GM12892 (cell line): ENCODE results near the gene TRIM13. TPM values are rescaled to one million over a fixed set of nuclear protein-coding genes. Genes with fewer than 3 reads are reported as not detected.
"Not testable (repeated sequence)": the region's sequence is repeated elsewhere in the genome, so short reads cannot be mapped to it uniquely, and the experiment has no call there.

Experiments
- DNase-seq: peaks from one replicate; pipeline ENCODE4 v3.0.0; 2011; ENCODE audit not compliant: insufficient read length
- FAIRE-seq: peaks from 2 replicates; lab custom pipeline; 2011; peaks lifted over from hg19 to GRCh38; lab: Jason Lieb, UNC
- POLR2A ChIP-seq: IDR thresholded peaks from 2 replicates; pipeline ENCODE4 v1.6.1; 2011; ENCODE audit warnings: low read depth, low read length, control low read depth
- POLR2AphosphoS5 ChIP-seq: IDR thresholded peaks from 2 replicates; pipeline ENCODE4 v1.6.1; 2011; ENCODE audit warnings: low read depth, low read length, control low read depth
- TAF1 ChIP-seq: IDR thresholded peaks from 2 replicates; pipeline ENCODE4 v1.6.1; 2011; ENCODE audit warnings: low read depth, mild to moderate bottlenecking, control low read depth, low read length, borderline replicate concordance
- polyA plus RNA-seq: library from polyadenylated mRNA; unstranded; fragments of >200 nt; gene quantifications from one replicate; pipeline ENCODE4 v1.2.1, GENCODE V29; 2012; ENCODE audit warnings: missing spikeins, inconsistent platforms; ENCODE audit not compliant: missing spikeins

TRIM13 gene
- 16.6 TPM for polyA plus RNA-seq

- TF ChIP-seq TAF1 (no peak; the same call in 1 of the 2 replicates), POLR2A (peak; percentile 80), POLR2AphosphoS5 (peak; percentile 77)
- DNase-seq = peak; percentile 61
- peak; percentile 58 for FAIRE-seq
Observed at GRCh38 chr13:49996951-49997895, at the start of gene TRIM13. Gene TRIM13 (plus strand): TSS chr13:49997042. CDS start chr13:50011941, 14,899 bp downstream.

- not testable (repeated sequence) for FAIRE-seq, DNase-seq
Observed at GRCh38 chr13:49948777-49949270, 48.0 kb upstream of the TRIM13 start.

GRCh38 chr13:49951754-49952535, 44.9 kb upstream of the TRIM13 start:
- FAIRE-seq (peak; percentile 5), DNase-seq (no peak)
- TF ChIP-seq TAF1 = no peak
- TF ChIP-seq POLR2A = no peak
- no peak for TF ChIP-seq POLR2AphosphoS5

GRCh38 chr13:49953560-49953959, 43.3 kb upstream of the TRIM13 start:
- TF ChIP-seq TAF1 (no peak), POLR2A (no peak), POLR2AphosphoS5 (no peak)
- DNase-seq (no peak), FAIRE-seq (no peak)

GRCh38 chr13:49954674-49955455, 42.0 kb upstream of the TRIM13 start:
- no peak for DNase-seq
- FAIRE-seq = no peak
- TF ChIP-seq POLR2AphosphoS5 (no peak), POLR2A (no peak), TAF1 (no peak)

- FAIRE-seq (no peak), DNase-seq (no peak)
- TF ChIP-seq POLR2AphosphoS5 (no peak), TAF1 (no peak), POLR2A (no peak)
Observed at GRCh38 chr13:49956131-49956530, 40.7 kb upstream of the TRIM13 start.

- DNase-seq = no peak
- TF ChIP-seq POLR2A (no peak), POLR2AphosphoS5 (no peak), TAF1 (no peak)
- no peak for FAIRE-seq
Observed at GRCh38 chr13:49958321-49958720, 38.5 kb upstream of the TRIM13 start.

- TF ChIP-seq POLR2AphosphoS5 = no peak
- TF ChIP-seq POLR2A = no peak
- TF ChIP-seq TAF1 = no peak
- FAIRE-seq = no peak
- DNase-seq = no peak
Observed at GRCh38 chr13:49967456-49967855, 29.4 kb upstream of the TRIM13 start.

GRCh38 chr13:49972709-49973108, 24.1 kb upstream of the TRIM13 start:
- FAIRE-seq (no peak), DNase-seq (no peak)
- no peak for TF ChIP-seq POLR2AphosphoS5
- TF ChIP-seq POLR2A = no peak
- TF ChIP-seq TAF1 = no peak

GRCh38 chr13:49975826-49976225, 21.0 kb upstream of the TRIM13 start:
- no peak for FAIRE-seq
- no peak for DNase-seq

More at GRCh38 chr13:49975826-49976225, 21.0 kb upstream of the TRIM13 start:
- TF ChIP-seq TAF1 (no peak), POLR2A (no peak), POLR2AphosphoS5 (no peak)
